ENCODE data around the gene ACTN4.

Gene ACTN4

GRCh38 chr19:38679839-38680238, 32.4 kb downstream of the ACTN4 start:
- no peak for FAIRE-seq

- FAIRE-seq, result no peak
Observed at GRCh38 chr19:38682195-38682867, 34.9 kb downstream of the ACTN4 start.

- FAIRE-seq, result no peak
Observed at GRCh38 chr19:38682872-38683392, 35.5 kb downstream of the ACTN4 start.

- no peak for FAIRE-seq
Observed at GRCh38 chr19:38683393-38684077, 36.1 kb downstream of the ACTN4 start.

- FAIRE-seq, result no peak
Observed at GRCh38 chr19:38684078-38684861, 36.8 kb downstream of the ACTN4 start.

- FAIRE-seq, result no peak
Observed at GRCh38 chr19:38684862-38685665, 37.6 kb downstream of the ACTN4 start.

GRCh38 chr19:38685666-38686529, 38.4 kb downstream of the ACTN4 start:
- FAIRE-seq, result no peak

- FAIRE-seq, result no peak
Observed at GRCh38 chr19:38686530-38686888, 39.1 kb downstream of the ACTN4 start.

GRCh38 chr19:38687837-38688378, 40.5 kb downstream of the ACTN4 start:
- FAIRE-seq, result no peak

- no peak for FAIRE-seq
Observed at GRCh38 chr19:38690146-38690545, 42.7 kb downstream of the ACTN4 start.

GRCh38 chr19:38690832-38691231, 43.4 kb downstream of the ACTN4 start:
- no peak for FAIRE-seq

- FAIRE-seq, result no peak
Observed at GRCh38 chr19:38691938-38692457, 44.5 kb downstream of the ACTN4 start.

- FAIRE-seq, result no peak
Observed at GRCh38 chr19:38692458-38693379, 45.3 kb downstream of the ACTN4 start.

GRCh38 chr19:38693380-38694223, 46.2 kb downstream of the ACTN4 start:
- no peak for FAIRE-seq

- no peak for FAIRE-seq
Observed at GRCh38 chr19:38695317-38695683, 47.9 kb downstream of the ACTN4 start.

GRCh38 chr19:38695832-38696728, 48.6 kb downstream of the ACTN4 start:
- no peak for FAIRE-seq

GRCh38 chr19:38696729-38697055, 49.2 kb downstream of the ACTN4 start:
- no peak for FAIRE-seq

GRCh38 chr19:38697197-38697596, 49.7 kb downstream of the ACTN4 start:
- no peak for FAIRE-seq
